Erythroblast (primary cell): ENCODE data around the gene TALDO1.

Experiments used
- GATA1 ChIP-seq: IDR thresholded peaks from 2 replicates; pipeline ENCODE4 v1.6.1; 2011; ENCODE audit warnings: low read depth, mild to moderate bottlenecking, control low read depth, low read length, moderate library complexity
- POLR2A ChIP-seq: IDR thresholded peaks from 2 replicates; pipeline ENCODE4 v1.6.1; 2011; ENCODE audit warnings: mild to moderate bottlenecking, low read length

GRCh38 chr11:801097-801780 is 54.0 kb downstream of the TALDO1 start:
- TF ChIP-seq POLR2A: no peak
- no peak for TF ChIP-seq GATA1
